Measurements from ENCODE around the gene RTN4R.

Gene RTN4R

GRCh38 chr22:20243537-20244249 lies 24.4 kb downstream of the RTN4R start:
- in situ Hi-C loops (cut with MboI; ENCODE audit: low sequenced_read_pairs), result no loop called here

- in situ Hi-C loops (cut with MboI; ENCODE audit: low sequenced_read_pairs), result no loop called here
These were observed 25.0 kb downstream of the RTN4R start for GRCh38 chr22:20243176-20243536.

- in situ Hi-C loops (cut with MboI; ENCODE audit: low sequenced_read_pairs), result no loop called here
These were observed 25.5 kb downstream of the RTN4R start for GRCh38 chr22:20242393-20243175.

- in situ Hi-C loops (cut with MboI; ENCODE audit: low sequenced_read_pairs), result no loop called here
These were observed 26.3 kb downstream of the RTN4R start for GRCh38 chr22:20241579-20242392.

- in situ Hi-C loops (cut with MboI; ENCODE audit: low sequenced_read_pairs), result no loop called here
These were observed 27.2 kb downstream of the RTN4R start for GRCh38 chr22:20240900-20241299.

GRCh38 chr22:20240447-20240764 lies 27.7 kb downstream of the RTN4R start:
- in situ Hi-C loops (cut with MboI; ENCODE audit: low sequenced_read_pairs), result no loop called here

- in situ Hi-C loops (cut with MboI; ENCODE audit: low sequenced_read_pairs), result no loop called here
These were observed 28.3 kb downstream of the RTN4R start for GRCh38 chr22:20239676-20240446.

- in situ Hi-C loops (cut with MboI; ENCODE audit: low sequenced_read_pairs), result no loop called here
These were observed 29.0 kb downstream of the RTN4R start for GRCh38 chr22:20238901-20239675.

GRCh38 chr22:20238536-20238900 lies 29.6 kb downstream of the RTN4R start:
- in situ Hi-C loops (cut with MboI; ENCODE audit: low sequenced_read_pairs), result no loop called here

GRCh38 chr22:20237480-20238440 lies 30.4 kb downstream of the RTN4R start:
- in situ Hi-C loops (cut with MboI; ENCODE audit: low sequenced_read_pairs), result no loop called here

GRCh38 chr22:20236052-20236717 lies 31.9 kb downstream of the RTN4R start:
- in situ Hi-C loops (cut with MboI; ENCODE audit: low sequenced_read_pairs), result no loop called here

- in situ Hi-C loops (cut with MboI; ENCODE audit: low sequenced_read_pairs), result no loop called here
These were observed 32.6 kb downstream of the RTN4R start for GRCh38 chr22:20235389-20235991.

- in situ Hi-C loops (cut with MboI; ENCODE audit: low sequenced_read_pairs), result no loop called here
These were observed 33.2 kb downstream of the RTN4R start for GRCh38 chr22:20234760-20235388.

- in situ Hi-C loops (cut with MboI; ENCODE audit: low sequenced_read_pairs), result no loop called here
These were observed 33.8 kb downstream of the RTN4R start for GRCh38 chr22:20234314-20234682.

GRCh38 chr22:20233351-20234313 lies 34.5 kb downstream of the RTN4R start:
- in situ Hi-C loops (cut with MboI; ENCODE audit: low sequenced_read_pairs), result no loop called here

GRCh38 chr22:20232781-20233180 lies 35.3 kb downstream of the RTN4R start:
- in situ Hi-C loops (cut with MboI; ENCODE audit: low sequenced_read_pairs), result no loop called here

GRCh38 chr22:20232237-20232598 lies 35.9 kb downstream of the RTN4R start:
- in situ Hi-C loops (cut with MboI; ENCODE audit: low sequenced_read_pairs), result no loop called here
